Uterus (tissue), 2 donors: Measurements from ENCODE around the gene CFAP43.

Experiments
- CTCF ChIP-seq, 4 experiments: fragments of 200-600 bp in 2 of 4; fragments of 450-650 bp in 2 of 4; sonication (generic) in 2 of 4; IDR thresholded peaks; one replicate each; pipeline ENCODE4 v1.5.1; 2016 to 2019; ENCODE audit warnings: antibody characterized with exemption in 4 of 4, mild to moderate bottlenecking in 2 of 4, moderate library complexity in 1 of 4
- POLR2A ChIP-seq, 2 donors: fragments of 450-650 bp; IDR thresholded peaks; one replicate each; pipeline ENCODE4 v1.6.1; 2016; ENCODE audit warnings: antibody characterized with exemption in 2 of 2, mild to moderate bottlenecking in 1 of 2, moderate library complexity in 1 of 2

- TF ChIP-seq CTCF (IDR thresholded peaks at IDR 0.05) (no peak), POLR2A (IDR thresholded peaks at IDR 0.05) (no peak)
These were observed 88.3 kb downstream of the CFAP43 start for GRCh38 chr10:104143829-104144228.
